Nephron progenitor cell (in vitro differentiated cells): ENCODE data around the gene JSRP1.

Experiments
- DNase-seq: peaks from one replicate; pipeline ENCODE4 v3.0.0; 2021
- H3K27ac Mint-ChIP-seq: 2 replicates; pipeline ENCODE4 v1.8.0; 2021; ENCODE audit warnings: mild to moderate bottlenecking, moderate library complexity, mixed read lengths
- H3K27me3 Mint-ChIP-seq: 2 replicates; pipeline ENCODE4 v1.8.0; 2021; ENCODE audit warnings: mild to moderate bottlenecking, low read depth, mixed read lengths; ENCODE audit not compliant: poor library complexity
- H3K36me3 Mint-ChIP-seq: 2 replicates; pipeline ENCODE4 v1.8.0; 2021; ENCODE audit warnings: low read depth, mixed read lengths
- H3K4me1 Mint-ChIP-seq: 2 replicates; pipeline ENCODE4 v1.8.0; 2021; ENCODE audit warnings: mixed read lengths
- H3K4me3 Mint-ChIP-seq: 2 replicates; pipeline ENCODE4 v1.8.0; 2021; ENCODE audit warnings: mild to moderate bottlenecking, moderate library complexity, mixed read lengths
- H3K9me3 Mint-ChIP-seq: 2 replicates; pipeline ENCODE4 v1.8.0; 2021; ENCODE audit warnings: mild to moderate bottlenecking, moderate library complexity, mixed read lengths
- TF ChIP-seq, protein P1 (sequence below): fragments of 200-600 bp; sonication (generic); IDR thresholded peaks from 2 replicates; pipeline ENCODE4 v1.5.0; 2021; ENCODE audit warnings: antibody characterized with exemption

Gene JSRP1

DNA sequence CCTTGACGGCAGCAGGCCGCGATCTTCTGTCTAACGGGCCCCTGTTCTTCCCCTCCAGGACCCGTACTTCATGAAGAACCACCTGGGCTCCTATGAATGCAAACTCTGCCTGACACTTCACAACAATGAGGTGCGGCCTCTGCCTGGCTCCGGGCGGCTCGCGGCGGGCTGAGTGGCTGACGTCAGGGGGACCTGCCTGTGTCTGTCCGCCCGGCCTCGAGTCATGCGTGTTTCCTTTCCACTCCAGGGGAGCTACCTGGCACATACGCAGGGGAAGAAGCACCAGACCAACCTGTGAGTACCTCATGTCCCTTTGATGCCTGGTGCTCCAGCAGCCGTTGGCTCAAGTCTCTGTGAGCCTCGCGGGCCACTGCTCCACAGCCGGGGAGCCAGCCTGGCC, 11.7 kb downstream of the JSRP1 start:
- Mint-ChIP-seq H3K4me1 (peaks cover 31% of the 10 kb centered on the region), H3K36me3 (peaks cover 12% of the 10 kb centered on the region), H3K4me3 (no peak overlapping the region), H3K9me3 (no peaks in the 10 kb centered on the region), H3K27ac (no peak overlapping the region), H3K27me3 (no peaks in the 10 kb centered on the region)
- TF ChIP-seq, protein P1, sequence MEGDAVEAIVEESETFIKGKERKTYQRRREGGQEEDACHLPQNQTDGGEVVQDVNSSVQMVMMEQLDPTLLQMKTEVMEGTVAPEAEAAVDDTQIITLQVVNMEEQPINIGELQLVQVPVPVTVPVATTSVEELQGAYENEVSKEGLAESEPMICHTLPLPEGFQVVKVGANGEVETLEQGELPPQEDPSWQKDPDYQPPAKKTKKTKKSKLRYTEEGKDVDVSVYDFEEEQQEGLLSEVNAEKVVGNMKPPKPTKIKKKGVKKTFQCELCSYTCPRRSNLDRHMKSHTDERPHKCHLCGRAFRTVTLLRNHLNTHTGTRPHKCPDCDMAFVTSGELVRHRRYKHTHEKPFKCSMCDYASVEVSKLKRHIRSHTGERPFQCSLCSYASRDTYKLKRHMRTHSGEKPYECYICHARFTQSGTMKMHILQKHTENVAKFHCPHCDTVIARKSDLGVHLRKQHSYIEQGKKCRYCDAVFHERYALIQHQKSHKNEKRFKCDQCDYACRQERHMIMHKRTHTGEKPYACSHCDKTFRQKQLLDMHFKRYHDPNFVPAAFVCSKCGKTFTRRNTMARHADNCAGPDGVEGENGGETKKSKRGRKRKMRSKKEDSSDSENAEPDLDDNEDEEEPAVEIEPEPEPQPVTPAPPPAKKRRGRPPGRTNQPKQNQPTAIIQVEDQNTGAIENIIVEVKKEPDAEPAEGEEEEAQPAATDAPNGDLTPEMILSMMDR: no peak
- no peak for DNase-seq

DNA sequence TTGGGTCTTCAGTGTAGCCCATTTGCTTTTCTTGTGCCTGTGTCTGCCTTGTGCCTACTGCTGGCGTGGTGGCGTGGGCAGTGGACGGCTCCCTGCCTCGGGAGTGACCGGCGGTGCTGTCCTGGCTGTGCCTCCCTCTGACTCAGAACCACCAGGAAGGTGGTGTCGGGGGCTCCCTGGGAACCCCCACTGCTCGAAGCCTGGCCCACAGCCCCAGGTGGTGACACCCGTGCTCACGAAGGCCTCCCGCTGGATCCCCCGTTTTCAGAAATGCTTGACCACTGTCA, 12.1 kb downstream of the JSRP1 start:
- no peaks in the 10 kb centered on the region for H3K9me3 Mint-ChIP-seq
- no peak overlapping the region for H3K27ac Mint-ChIP-seq
- H3K4me1 Mint-ChIP-seq: peaks cover 35% of the 10 kb centered on the region
- H3K27me3 Mint-ChIP-seq: no peaks in the 10 kb centered on the region
- TF ChIP-seq, protein P1: no peak
- H3K36me3 Mint-ChIP-seq: peaks cover 14% of the 10 kb centered on the region
- H3K4me3 Mint-ChIP-seq: no peak overlapping the region
- no peak for DNase-seq

DNA sequence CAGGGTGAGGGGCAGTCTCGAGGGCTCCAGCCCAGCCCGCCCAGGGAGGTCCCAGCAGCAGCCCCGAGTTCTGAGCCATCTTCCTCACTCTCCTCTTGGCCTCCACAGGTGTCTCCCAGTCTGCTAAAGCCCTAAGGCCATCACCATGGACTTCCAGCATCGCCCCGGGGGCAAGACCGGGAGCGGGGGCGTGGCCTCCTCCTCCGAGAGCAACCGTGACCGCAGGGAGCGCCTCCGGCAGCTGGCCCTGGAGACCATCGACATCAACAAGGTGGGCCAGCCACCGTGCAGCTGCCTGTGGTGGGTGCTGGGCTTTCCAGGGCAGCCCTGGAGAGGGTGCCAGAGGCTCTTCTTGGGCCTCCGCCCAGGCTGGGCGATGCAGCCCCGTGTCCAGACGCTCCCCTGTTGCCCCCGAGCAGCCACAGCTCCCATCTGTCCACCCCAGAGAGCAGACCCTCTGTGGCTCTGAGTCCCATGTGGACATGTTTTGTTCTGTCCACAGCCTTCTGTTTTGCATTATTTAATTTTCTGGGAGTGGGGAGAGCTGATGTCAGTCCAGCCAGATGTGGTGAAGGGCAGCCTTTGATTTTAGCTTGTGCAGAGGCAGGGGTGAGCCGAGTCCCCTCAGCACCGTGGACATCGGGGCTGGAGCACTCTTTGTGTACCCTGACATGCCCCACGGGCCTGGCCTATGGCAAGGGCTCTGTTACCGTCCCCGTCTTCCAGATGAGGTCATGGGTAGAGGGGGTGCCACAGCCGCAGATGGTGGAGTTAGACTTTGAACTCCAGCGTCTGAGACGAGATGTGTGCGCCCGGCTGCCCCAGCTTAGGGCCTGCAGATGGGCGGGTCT, 12.7 kb downstream of the JSRP1 start:
- Mint-ChIP-seq H3K9me3 (no peaks in the 10 kb centered on the region), H3K36me3 (peaks cover 17% of the 10 kb centered on the region), H3K4me1 (peaks cover 40% of the 10 kb centered on the region), H3K4me3 (no peak overlapping the region), H3K27ac (no peak overlapping the region), H3K27me3 (no peaks in the 10 kb centered on the region)
- TF ChIP-seq, protein P1: no peak
- no peak for DNase-seq

DNA sequence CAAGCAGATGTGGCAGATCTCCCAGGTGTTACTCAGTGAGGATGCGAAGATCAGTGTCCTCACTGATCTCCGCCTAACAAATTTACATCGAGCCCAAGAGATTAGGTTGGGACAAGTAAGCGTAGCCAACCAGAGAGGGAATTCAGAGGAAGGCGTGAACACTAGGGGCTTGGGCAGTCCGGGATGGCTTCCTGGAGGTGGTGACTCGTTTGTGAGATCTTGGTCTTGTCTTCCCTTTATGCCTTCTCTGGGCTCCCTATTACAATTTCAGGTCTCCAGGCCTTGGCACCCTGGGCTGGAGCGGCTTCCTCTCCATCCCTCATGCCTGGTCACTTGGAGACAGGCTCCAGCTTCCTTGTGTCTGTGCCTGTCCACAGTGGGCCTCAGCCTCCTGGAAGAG, 13.4 kb downstream of the JSRP1 start:
- Mint-ChIP-seq H3K9me3 (no peaks in the 10 kb centered on the region), H3K27ac (no peak overlapping the region), H3K36me3 (peaks cover 21% of the 10 kb centered on the region), H3K4me3 (no peak overlapping the region), H3K4me1 (peaks cover 47% of the 10 kb centered on the region), H3K27me3 (no peaks in the 10 kb centered on the region)
- TF ChIP-seq, protein P1: no peak
- DNase-seq: no peak

DNA sequence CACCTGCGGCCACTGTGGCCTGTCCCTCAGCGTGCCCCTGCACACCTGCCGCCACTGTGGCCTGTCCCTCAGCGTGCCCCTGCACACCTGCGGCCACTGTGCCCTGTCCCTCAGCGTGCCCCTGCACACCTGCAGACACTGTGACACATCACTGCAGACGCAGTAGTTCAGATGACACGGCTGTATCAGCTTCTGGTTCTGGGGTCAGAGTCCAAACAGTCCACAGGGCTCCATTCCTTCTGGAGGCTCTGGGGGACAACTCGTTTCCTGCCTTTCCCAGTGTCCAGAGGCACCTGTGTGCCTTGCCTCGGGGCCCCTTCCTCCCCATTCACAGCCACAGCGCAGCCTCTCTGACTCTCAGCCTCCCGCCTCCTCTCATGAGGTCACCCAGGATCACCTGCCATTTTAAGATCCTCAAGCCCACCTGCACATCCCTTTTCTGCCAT, 14.1 kb downstream of the JSRP1 start:
- no peak for DNase-seq
- Mint-ChIP-seq H3K27ac (peak overlapping the region; percentile 43), H3K4me1 (peaks cover 53% of the 10 kb centered on the region), H3K36me3 (peaks cover 21% of the 10 kb centered on the region), H3K4me3 (no peak overlapping the region), H3K9me3 (no peaks in the 10 kb centered on the region), H3K27me3 (no peaks in the 10 kb centered on the region)
- TF ChIP-seq, protein P1: no peak
